H1 (cell line): ENCODE data around the gene TNXB. TPM values are rescaled to one million over a fixed set of nuclear protein-coding genes. Genes with fewer than 3 reads are reported as not detected.

ENCODE experiments used
- CTCF ChIA-PET: fragments of 300-600 bp; sonication (Branson Sonifier 250); formaldehyde crosslinking; loops from one replicate; lab custom pipeline; 2021; ENCODE audit not compliant: partially characterized antibody; lab: Charles Lee
- POLR2A ChIA-PET: fragments of 300-600 bp; sonication (Branson Sonifier 250); formaldehyde crosslinking; loops from one replicate; lab custom pipeline; 2021; ENCODE audit warnings: inconsistent platforms; ENCODE audit not compliant: partially characterized antibody; lab: Charles Lee
- DNase-seq, 2 experiments: peaks; one replicate each; pipeline versions ENCODE4 v3.0.0 to v3.0.0-alpha.2; 2010 to 2022; ENCODE audit warnings: low spot score in 2 of 2, low read depth in 1 of 2, mixed read lengths in 1 of 2
- FAIRE-seq: peaks from 2 replicates; lab custom pipeline; 2011; peaks lifted over from hg19 to GRCh38; lab: Jason Lieb, UNC
- H2AFZ ChIP-seq: 2 replicates; pipeline ENCODE4 v1.8.1; 2012; ENCODE audit warnings: low read length, inconsistent platforms
- H2AK5ac ChIP-seq: 2 replicates; pipeline ENCODE4 v1.6.1; 2013; ENCODE audit warnings: low read depth, low read length
- H2BK120ac ChIP-seq: replicated peaks from 2 replicates; pipeline ENCODE3; 2013; ENCODE audit warnings: low read depth, low read length, inconsistent platforms
- H2BK12ac ChIP-seq: 2 replicates; pipeline ENCODE4 v1.6.1; 2013; ENCODE audit warnings: low read depth, low read length
- H2BK15ac ChIP-seq: 2 replicates; pipeline ENCODE4 v1.6.1; 2013; ENCODE audit warnings: low read length
- H2BK20ac ChIP-seq: 2 replicates; pipeline ENCODE4 v1.6.1; 2013; ENCODE audit warnings: low read length
- H2BK5ac ChIP-seq: 2 replicates; pipeline ENCODE4 v1.6.1; 2013; ENCODE audit warnings: low read depth, low read length
- H3K14ac ChIP-seq: 2 replicates; pipeline ENCODE4 v1.6.1; 2013; ENCODE audit warnings: inconsistent platforms; ENCODE audit not compliant: insufficient read length
- H3K18ac ChIP-seq: 2 replicates; pipeline ENCODE4 v1.6.1; 2013; ENCODE audit warnings: low read length; ENCODE audit errors: extremely low read depth
- H3K23ac ChIP-seq: 2 replicates; pipeline ENCODE4 v1.6.1; 2013; ENCODE audit warnings: inconsistent platforms; ENCODE audit not compliant: insufficient read length
- H3K23me2 ChIP-seq: 2 replicates; pipeline ENCODE4 v1.6.1; 2013; ENCODE audit warnings: low read depth, low read length
- H3K27ac ChIP-seq: 2 replicates; pipeline ENCODE4 v1.6.1; 2011; ENCODE audit warnings: low read depth, low read length, inconsistent platforms
- H3K27me3 ChIP-seq, 4 experiments: replicated peaks in 1 of 4; 1 replicate in 1 of 4; 2 replicates in 3 of 4; pipeline versions ENCODE4 v1.6.1 to v1.8.1; 2011 to 2013; ENCODE audit warnings: low read length in 3 of 4, mild to moderate bottlenecking in 3 of 4, inconsistent platforms in 2 of 4, mixed read lengths in 2 of 4, moderate library complexity in 1 of 4; ENCODE audit not compliant: control insufficient read depth in 3 of 4, insufficient read depth in 3 of 4; ENCODE audit errors: extremely low read depth in 1 of 4
- H3K36me3 ChIP-seq, 4 experiments: 2 replicates each; pipeline versions ENCODE4 v1.6.1 to v1.8.1; 2011 to 2013; ENCODE audit warnings: mild to moderate bottlenecking in 4 of 4, low read length in 3 of 4, moderate library complexity in 2 of 4, control low read depth in 1 of 4, inconsistent platforms in 1 of 4; ENCODE audit not compliant: insufficient read depth in 4 of 4, control insufficient read depth in 2 of 4
- H3K4ac ChIP-seq: replicated peaks from 2 replicates; pipeline ENCODE3; 2013; ENCODE audit warnings: low read length, low read depth, mixed read lengths, inconsistent platforms; ENCODE audit not compliant: insufficient read length
- H3K4me1 ChIP-seq, 4 experiments: replicated peaks in 1 of 4; 1 replicate in 1 of 4; 2 replicates in 3 of 4; pipeline versions ENCODE4 v1.6.1 to v1.8.1; 2011 to 2013; ENCODE audit warnings: low read length in 3 of 4, inconsistent platforms in 2 of 4, mixed read lengths in 1 of 4; ENCODE audit not compliant: insufficient read depth in 4 of 4, control insufficient read depth in 3 of 4
- H3K4me2 ChIP-seq, 2 experiments: 2 replicates each; pipeline versions ENCODE4 v1.6.1 to v1.8.1; 2011 to 2013; ENCODE audit warnings: low read depth in 2 of 2, low read length in 2 of 2, control low read depth in 1 of 2, inconsistent platforms in 1 of 2, mild to moderate bottlenecking in 1 of 2; ENCODE audit not compliant: insufficient read depth in 1 of 2
- H3K4me3 ChIP-seq, 4 experiments: fragments of 200-600, 300-600 bp in 1 of 4; sonication (generic), shearing (Covaris generic), sonication (Bioruptor Twin) in 1 of 4; 2 replicates each; pipeline versions ENCODE4 v1.5.1 to v1.8.1; 2011 to 2016; ENCODE audit warnings: low read length in 4 of 4, low read depth in 3 of 4, control low read depth in 2 of 4, inconsistent platforms in 2 of 4, mild to moderate bottlenecking in 2 of 4, mixed read lengths in 1 of 4, moderate library complexity in 1 of 4; ENCODE audit not compliant: insufficient read depth in 2 of 4; ENCODE audit errors: extremely low read depth in 1 of 4
- H3K56ac ChIP-seq: replicated peaks from 2 replicates; pipeline ENCODE3; 2013; ENCODE audit warnings: low read depth, mild to moderate bottlenecking, mixed read lengths, low read length, inconsistent platforms; ENCODE audit not compliant: insufficient read length
- H3K79me1 ChIP-seq: 2 replicates; pipeline ENCODE4 v1.6.1; 2013; ENCODE audit warnings: low read depth, low read length, control low read depth
- H3K79me2 ChIP-seq, 2 experiments: 2 replicates each; pipeline versions ENCODE4 v1.6.1 to v1.8.1; 2012 to 2013; ENCODE audit warnings: low read length in 2 of 2, mild to moderate bottlenecking in 2 of 2, inconsistent platforms in 1 of 2; ENCODE audit not compliant: insufficient read depth in 2 of 2, control insufficient read depth in 1 of 2
- H3K9ac ChIP-seq, 4 experiments: replicated peaks in 1 of 4; 1 replicate in 1 of 4; 2 replicates in 3 of 4; pipeline versions ENCODE4 v1.6.1 to v1.8.1; 2011 to 2013; ENCODE audit warnings: low read depth in 3 of 4, low read length in 3 of 4, control low read depth in 2 of 4, mild to moderate bottlenecking in 2 of 4, moderate library complexity in 2 of 4, inconsistent platforms in 1 of 4; ENCODE audit errors: extremely low read depth in 1 of 4
- H3K9me3 ChIP-seq, 2 experiments: 2 replicates each; pipeline versions ENCODE4 v1.6.1 to v1.8.1; 2012 to 2013; ENCODE audit warnings: mild to moderate bottlenecking in 2 of 2, moderate library complexity in 2 of 2, control low read depth in 1 of 2, inconsistent platforms in 1 of 2, low read depth in 1 of 2, low read length in 1 of 2, mixed read lengths in 1 of 2; ENCODE audit not compliant: insufficient read depth in 2 of 2
- H4K20me1 ChIP-seq, 2 experiments: replicated peaks in 1 of 2; 2 replicates each; pipeline versions ENCODE3 to v1.8.1; 2011 to 2013; ENCODE audit warnings: inconsistent platforms in 2 of 2, low read length in 2 of 2, mild to moderate bottlenecking in 1 of 2; ENCODE audit not compliant: insufficient read depth in 2 of 2, control insufficient read depth in 1 of 2
- H4K5ac ChIP-seq: 2 replicates; pipeline ENCODE4 v1.6.1; 2013; ENCODE audit warnings: low read length, low read depth, mixed read lengths, inconsistent platforms; ENCODE audit not compliant: insufficient read length
- H4K8ac ChIP-seq: 2 replicates; pipeline ENCODE4 v1.8.0; 2013; ENCODE audit warnings: mild to moderate bottlenecking, moderate library complexity, low read length, inconsistent platforms; ENCODE audit not compliant: insufficient read depth; ENCODE audit errors: extremely low read depth
- H4K91ac ChIP-seq: replicated peaks from 2 replicates; pipeline ENCODE3; 2013; ENCODE audit warnings: low read length, mixed read lengths, inconsistent platforms; ENCODE audit not compliant: insufficient read length
- CREB1 ChIP-seq: IDR thresholded peaks from 2 replicates; pipeline ENCODE4 v1.6.1; 2012; ENCODE audit warnings: inconsistent platforms
- JUN ChIP-seq: IDR thresholded peaks from 2 replicates; pipeline ENCODE4 v1.6.1; 2011; ENCODE audit warnings: low read depth, mild to moderate bottlenecking, improper control_type of control experiment, low read length
- NRF1 ChIP-seq: IDR thresholded peaks from 2 replicates; pipeline ENCODE4 v1.6.1; 2011; ENCODE audit warnings: mild to moderate bottlenecking, low read depth, low read length, improper control_type of control experiment
- POLR2A ChIP-seq, 2 experiments: IDR thresholded peaks; 1 replicate in 1 of 2; 2 replicates in 1 of 2; pipeline ENCODE4 v1.6.1; 2011; ENCODE audit warnings: low read depth in 2 of 2, low read length in 2 of 2, mild to moderate bottlenecking in 2 of 2; ENCODE audit errors: control extremely low read depth in 1 of 2
- POU5F1 ChIP-seq: IDR thresholded peaks from 2 replicates; pipeline ENCODE4 v1.6.1; 2011; ENCODE audit warnings: low read depth, mild to moderate bottlenecking, low read length, moderate library complexity
- RAD21 ChIP-seq, 2 experiments: IDR thresholded peaks in 1 of 2; conservative IDR thresholded peaks in 1 of 2; 2 replicates each; pipeline ENCODE4 v1.6.1; 2011; ENCODE audit warnings: low read depth in 2 of 2, low read length in 2 of 2, improper control_type of control experiment in 1 of 2, inconsistent platforms in 1 of 2, mild to moderate bottlenecking in 1 of 2, moderate library complexity in 1 of 2
- RFX5 ChIP-seq: IDR thresholded peaks from 2 replicates; pipeline ENCODE4 v1.6.1; 2011; ENCODE audit warnings: low read depth, low read length, improper control_type of control experiment, borderline replicate concordance
- SAP30 ChIP-seq: fragments of 300-600 bp; sonication (generic); IDR thresholded peaks from 2 replicates; pipeline ENCODE4 v1.7.1; 2012; ENCODE audit warnings: low read length, moderate library complexity, mild to moderate bottlenecking, inconsistent platforms; ENCODE audit not compliant: insufficient read depth, insufficient replicate concordance
- SIRT6 ChIP-seq: IDR thresholded peaks from one replicate; pipeline ENCODE4 v1.7.1; 2012; ENCODE audit warnings: low read length, inconsistent platforms
- SUZ12 ChIP-seq: fragments of 200-600 bp; sonication (generic); IDR thresholded peaks from 2 replicates; pipeline ENCODE4 v1.6.1; 2012; ENCODE audit warnings: mild to moderate bottlenecking, inconsistent platforms, low read length, moderate library complexity, mixed read lengths
- WGBS, 2 experiments: shearing (Covaris generic) in 1 of 2; methylation state at CpG; one replicate each; pipeline versions ENCODE4 v1.1.6 to v1.1.7; 2013 to 2015; ENCODE audit warnings: low lambda C conversion rate in 2 of 2, mixed read lengths in 2 of 2, inconsistent platforms in 1 of 2, low coverage in 1 of 2, missing lambda C conversion rate in 1 of 2; ENCODE audit not compliant: insufficient replicate concordance in 2 of 2, insufficient coverage in 1 of 2, insufficient read length in 1 of 2; ENCODE audit errors: extremely low coverage in 1 of 2, missing lambda C conversion rate in 1 of 2; 5-methylcytosine and 5-hydroxymethylcytosine counted together
- polyA plus RNA-seq, 7 experiments: library from polyadenylated mRNA; depleted of rRNA in 3 of 7; stranded (reverse) in 5 of 7; unstranded in 2 of 7; fragments of >200 nt in 5 of 7; fragments of 200-250 nt in 2 of 7; gene quantifications; 1 replicate in 5 of 7; 2 replicates in 1 of 7; 4 replicates in 1 of 7; pipeline versions ENCODE4 v1.2.1 to v1.2.3, GENCODE V29; 2011 to 2013; ENCODE audit warnings: missing spikeins in 2 of 7, mixed read lengths in 2 of 7
- total RNA-seq: library from RNA; stranded (reverse); fragmentation: NEBNext Ultra II Directional; extraction: Animal tissue kit (Norgen Biotek cat#: 25700); gene quantifications from 2 replicates; pipeline ENCODE4 v1.2.1, GENCODE V29; 2021
- TF ChIP-seq, protein P1 (sequence below): IDR thresholded peaks from 2 replicates; pipeline ENCODE4 v1.6.1; 2012; ENCODE audit warnings: inconsistent platforms

Gene TNXB
- total and polyA plus RNA-seq, 2 of the 8 experiments (the other 6 are each of a cell fraction or from before 2014, with no cell fraction given): 3.1 to 4.8 TPM

DNA sequence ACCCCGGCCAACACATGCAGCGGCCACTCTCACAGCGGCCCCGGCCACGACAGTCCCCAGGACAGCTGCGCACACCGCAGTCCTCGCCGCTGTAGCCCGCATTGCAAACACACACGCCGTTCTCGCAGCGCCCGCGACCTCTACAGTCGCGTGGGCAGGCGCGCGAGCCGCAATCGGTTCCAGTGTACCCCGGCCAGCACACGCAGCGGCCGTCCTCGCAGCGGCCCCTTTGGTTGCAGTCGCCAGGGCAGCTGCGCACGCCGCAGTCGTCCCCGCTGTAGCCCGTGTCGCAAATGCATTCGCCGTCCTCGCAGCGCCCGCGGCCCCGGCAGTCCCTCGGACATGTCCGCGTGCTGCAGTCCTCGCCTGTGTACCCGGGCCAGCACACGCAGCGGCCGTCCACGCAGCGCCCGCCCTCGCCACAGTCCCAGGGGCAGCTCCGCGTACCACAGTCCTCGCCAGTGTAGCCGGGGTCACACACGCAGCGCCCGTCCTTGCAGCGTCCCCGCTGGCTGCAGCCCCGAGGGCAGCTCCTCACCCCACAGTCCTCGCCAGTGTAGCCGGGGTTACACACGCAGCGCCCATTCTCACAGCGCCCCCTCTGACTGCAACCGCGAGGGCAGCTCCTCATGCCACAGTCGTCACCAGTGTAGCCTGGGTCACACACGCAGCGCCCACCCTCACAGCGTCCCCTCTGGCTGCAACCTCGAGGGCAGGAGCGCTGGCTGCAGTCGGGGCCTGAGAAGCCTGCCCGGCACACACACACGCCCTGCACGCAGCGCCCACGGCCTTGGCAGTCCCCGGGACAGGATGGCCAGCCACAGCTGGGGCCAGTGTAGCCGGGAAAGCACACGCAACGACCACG, 12.5 kb downstream of the TNXB start:
- Histone ChIP-seq H4K91ac (peak overlapping the region; percentile 74), H3K27me3 (peaks cover 0 to 7% (median 1%) of the 10 kb centered on the region in 4 experiments; a peak in 2 of 7 replicates), H3K14ac (no peak overlapping the region), H4K8ac (no peak overlapping the region), H2BK15ac (no peak overlapping the region), H3K23ac (no peak overlapping the region), H3K23me2 (no peaks in the 10 kb centered on the region), H2BK12ac (no peak overlapping the region), H2BK20ac (no peak overlapping the region), H2AK5ac (no peak overlapping the region), H4K20me1 (no peaks in the 10 kb centered on the region), H4K5ac (no peak overlapping the region), H3K36me3 (no peaks in the 10 kb centered on the region), H2BK120ac (no peak overlapping the region), H3K27ac (no peak overlapping the region), H3K79me1 (no peaks in the 10 kb centered on the region), H3K4me2 (peak overlapping the region; percentile 13 to 30; a peak in 3 of 4 replicates), H3K9me3 (no peaks in the 10 kb centered on the region), H3K4ac (no peak overlapping the region), H3K56ac (no peak overlapping the region), H3K79me2 (no peaks in the 10 kb centered on the region), H3K18ac (no peak overlapping the region; the same call in 1 of the 2 replicates), H2AFZ (no peak overlapping the region), H2BK5ac (no peak overlapping the region), H3K4me1 (no peaks in the 10 kb centered on the region), H3K4me3 (no peak overlapping the region), H3K9ac (no peak overlapping the region)
- DNase-seq (peak in 1 of 2 experiments; percentile 66), FAIRE-seq (no peak)
- 77% methylated on average over 70 of the region's 90 CpGs; no CpG with 5 or more reads in 1 of the 2 experiments for WGBS, 2 experiments
- CTCF ChIA-PET: interaction anchor here (0.7 to 9.3 kb wide), 15 partner anchors 9 to 208 kb away, joined by 3 to 63 read pairs (median 6); partner anchors contain the start of genes ATF6B and TNXB
- POLR2A ChIA-PET: interaction anchor here (0.8 to 1.2 kb wide), 5 partner anchors 12 to 85 kb away, joined by 3 to 5 read pairs (median 4); no protein-coding TSS in a partner anchor
- TF ChIP-seq, protein P1, sequence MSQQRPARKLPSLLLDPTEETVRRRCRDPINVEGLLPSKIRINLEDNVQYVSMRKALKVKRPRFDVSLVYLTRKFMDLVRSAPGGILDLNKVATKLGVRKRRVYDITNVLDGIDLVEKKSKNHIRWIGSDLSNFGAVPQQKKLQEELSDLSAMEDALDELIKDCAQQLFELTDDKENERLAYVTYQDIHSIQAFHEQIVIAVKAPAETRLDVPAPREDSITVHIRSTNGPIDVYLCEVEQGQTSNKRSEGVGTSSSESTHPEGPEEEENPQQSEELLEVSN: no peak
- TF ChIP-seq RFX5 (no peak), JUN (no peak), NRF1 (no peak), SAP30 (no peak), POLR2A (IDR thresholded peaks at IDR 0.05; ENCODE audit: control extremely low read depth in 1 of 2, low read depth in 2 of 2, low read length in 2 of 2) (no peak), POU5F1 (no peak), CREB1 (no peak), RAD21 (IDR thresholded peaks at IDR 0.05 in 1 of 2, conservative IDR thresholded peaks at IDR 0.05 in 1 of 2; ENCODE audit: low read depth in 2 of 2, low read length in 2 of 2) (peak; percentile 21 to 39; a peak in 3 of 4 replicates), SUZ12 (no peak), SIRT6 (no peak)
